ENCODE data around the gene BNC2. TPM values are rescaled to one million over a fixed set of nuclear protein-coding genes. Genes with fewer than 3 reads are reported as not detected.

Gene BNC2
- total RNA-seq, 2 experiments from 2014 or later = not detected

GRCh38 chr9:16652582-16652981, 217.9 kb downstream of the BNC2 start:
- no peak overlapping the region for H3K27ac ChIP-seq (ENCODE audit: low read depth in 1 of 2, low read length in 2 of 2)
- Mint-ChIP-seq H3K4me3 (no peak overlapping the region), H3K9me3 (peaks cover 2% of the 10 kb centered on the region), H3K4me1 (ENCODE audit: low read depth) (no peaks in the 10 kb centered on the region), H3K36me3 (ENCODE audit: low read depth) (no peaks in the 10 kb centered on the region), H3K27me3 (no peaks in the 10 kb centered on the region), H3K27ac (no peak overlapping the region)
- ChIA-PET POLR2A (no interaction called here), CTCF (no interaction called here)
- H3K4me3 ChIP-seq (ENCODE audit: low read length) = no peak overlapping the region
- no peak for ATAC-seq (ENCODE audit: poor library complexity)
- H3K4me1 ChIP-seq (ENCODE audit: insufficient read depth, low read length) = no peaks in the 10 kb centered on the region
- H3K9me3 ChIP-seq (ENCODE audit: control insufficient read depth in 1 of 2, insufficient read depth in 1 of 2, low read length in 2 of 2) = peaks cover 0 to 4% of the 10 kb centered on the region in 2 experiments
- no peaks in the 10 kb centered on the region for H3K36me3 ChIP-seq (ENCODE audit: insufficient read depth, low read length)
- H3K27me3 ChIP-seq (ENCODE audit: control insufficient read depth in 1 of 2, insufficient read depth in 2 of 2, low read length in 2 of 2) = no peaks in the 10 kb centered on the region
- no peak for TF ChIP-seq CTCF (IDR thresholded peaks at IDR 0.05)
- intact Hi-C loops (cut with DNase I, micrococcal nuclease) = no loop called here
- DNase-seq = no peak

GRCh38 chr9:16651446-16651964, 219.0 kb downstream of the BNC2 start:
- Histone ChIP-seq H3K36me3 (ENCODE audit: insufficient read depth, low read length) (no peaks in the 10 kb centered on the region), H3K4me3 (ENCODE audit: low read length) (no peak overlapping the region), H3K27me3 (ENCODE audit: control insufficient read depth in 1 of 2, insufficient read depth in 2 of 2, low read length in 2 of 2) (no peaks in the 10 kb centered on the region), H3K9me3 (ENCODE audit: control insufficient read depth in 1 of 2, insufficient read depth in 1 of 2, low read length in 2 of 2) (peaks cover 0 to 4% of the 10 kb centered on the region in 2 experiments), H3K4me1 (ENCODE audit: insufficient read depth, low read length) (no peaks in the 10 kb centered on the region), H3K27ac (ENCODE audit: low read depth in 1 of 2, low read length in 2 of 2) (no peak overlapping the region)
- no peak overlapping the region for H3K27ac Mint-ChIP-seq
- intact Hi-C loops (cut with DNase I, micrococcal nuclease) = no loop called here
- no peak for DNase-seq
- H3K9me3 Mint-ChIP-seq = peaks cover 2% of the 10 kb centered on the region
- no peaks in the 10 kb centered on the region for H3K36me3 Mint-ChIP-seq (ENCODE audit: low read depth)
- no peak for TF ChIP-seq CTCF (IDR thresholded peaks at IDR 0.05)
- ATAC-seq (ENCODE audit: poor library complexity) = no peak
- CTCF ChIA-PET = no interaction called here
- no peaks in the 10 kb centered on the region for H3K4me1 Mint-ChIP-seq (ENCODE audit: low read depth)
- no peaks in the 10 kb centered on the region for H3K27me3 Mint-ChIP-seq
- POLR2A ChIA-PET = no interaction called here
- no peak overlapping the region for H3K4me3 Mint-ChIP-seq

- POLR2A ChIA-PET = no interaction called here
- no peaks in the 10 kb centered on the region for H3K4me1 ChIP-seq (ENCODE audit: insufficient read depth, low read length)
- H3K4me3 ChIP-seq (ENCODE audit: low read length) = no peak overlapping the region
- Mint-ChIP-seq H3K9me3 (no peaks in the 10 kb centered on the region), H3K4me3 (no peak overlapping the region), H3K36me3 (ENCODE audit: low read depth) (no peaks in the 10 kb centered on the region), H3K27me3 (no peaks in the 10 kb centered on the region), H3K4me1 (ENCODE audit: low read depth) (no peaks in the 10 kb centered on the region), H3K27ac (no peak overlapping the region)
- H3K9me3 ChIP-seq (ENCODE audit: control insufficient read depth in 1 of 2, insufficient read depth in 1 of 2, low read length in 2 of 2) = no peaks in the 10 kb centered on the region
- H3K27ac ChIP-seq (ENCODE audit: low read depth in 1 of 2, low read length in 2 of 2) = no peak overlapping the region
- no peaks in the 10 kb centered on the region for H3K27me3 ChIP-seq (ENCODE audit: control insufficient read depth in 1 of 2, insufficient read depth in 2 of 2, low read length in 2 of 2)
- no peak for TF ChIP-seq CTCF (IDR thresholded peaks at IDR 0.05)
- CTCF ChIA-PET = no interaction called here
- intact Hi-C loops (cut with DNase I, micrococcal nuclease) = no loop called here
- ATAC-seq (ENCODE audit: poor library complexity) (no peak), DNase-seq (no peak)
- H3K36me3 ChIP-seq (ENCODE audit: insufficient read depth, low read length) = no peaks in the 10 kb centered on the region
These were observed 224.5 kb downstream of the BNC2 start for GRCh38 chr9:16645970-16646369.
